Posterior cingulate gyrus (tissue), 11 donors: ENCODE measurements around the gene NEURL4.
"Not testable (repeated sequence)": the region's sequence is repeated elsewhere in the genome, so short reads cannot be mapped to it uniquely, and the experiment has no call there.

Source experiments
- DNase-seq, 10 donors: peaks; one replicate each; pipeline versions ENCODE4 v3.0.0 to v3.0.0-alpha.2; 2020 to 2021; ENCODE audit warnings: mixed read lengths in 3 of 10
- intact Hi-C: fragments of 100-400 bp; cut with DNase I; formaldehyde crosslinking; loops from one replicate; pipeline ENCODE4 v1.15.1; 2023

The NEURL4 gene

GRCh38 chr17:7328840-7329373, at the start of gene NEURL4:
NEURL4 (minus strand) TSS chr17:7329335; CDS start chr17:7329312, 23 bp downstream.
- intact Hi-C loops: loop anchor here (1.0 to 2.0 kb wide), 2 partner anchors 14 to 22 kb away; partner anchors contain the start of genes EIF5A and GPS2
- peak in 2 of 10 donors; percentile 15 to 24 for DNase-seq

DNA sequence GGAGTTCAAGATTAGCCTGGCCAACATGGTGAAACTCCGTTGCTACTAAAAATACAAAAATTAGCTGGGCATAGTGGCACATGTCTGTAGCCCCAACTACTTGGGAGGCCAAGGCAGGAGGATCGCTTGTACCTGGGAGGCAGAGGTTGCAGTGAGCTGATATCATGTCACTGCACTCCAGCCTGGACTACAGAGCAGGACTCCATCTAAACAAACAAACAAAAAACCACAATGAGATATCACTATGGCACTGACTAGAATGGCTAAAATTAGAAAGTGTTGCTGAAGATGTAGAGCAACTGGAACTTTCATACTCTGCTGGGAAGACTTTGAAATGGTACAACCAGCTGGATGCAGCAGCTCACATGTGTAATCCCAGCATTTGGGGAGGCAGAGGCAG, 45.2 kb upstream of the NEURL4 start:
- no peak for DNase-seq
- intact Hi-C loops: no loop called here

- intact Hi-C loops: no loop called here
- no peak for DNase-seq
Observed at GRCh38 chr17:7370853-7371252, 41.7 kb upstream of the NEURL4 start.

GRCh38 chr17:7369825-7370224, 40.7 kb upstream of the NEURL4 start:
- intact Hi-C loops: no loop called here
- DNase-seq: no peak

DNA sequence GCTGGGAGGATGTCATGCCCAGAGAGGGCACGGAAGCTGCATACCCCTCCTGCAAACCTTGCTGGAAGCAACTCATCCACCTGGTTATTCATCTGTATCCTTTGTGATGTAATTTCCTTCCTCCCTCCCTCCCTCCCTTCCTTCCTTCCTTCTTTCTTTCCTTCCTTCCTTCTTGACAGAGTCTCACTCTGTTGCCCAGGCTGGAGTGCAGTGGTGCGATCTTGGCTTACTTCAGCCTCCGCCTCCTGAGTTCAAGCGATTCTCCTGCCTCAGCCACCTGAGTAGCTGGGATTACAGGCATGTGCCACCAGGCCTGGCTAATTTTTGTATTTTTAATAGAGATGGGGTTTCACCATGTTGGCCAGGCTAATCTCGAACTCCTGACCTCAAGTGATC, 39.5 kb upstream of the NEURL4 start:
- intact Hi-C loops: not testable (repeated sequence)

GRCh38 chr17:7367918-7368598, 38.9 kb upstream of the NEURL4 start:
- intact Hi-C loops: no loop called here
- no peak for DNase-seq

More for the DNA sequence above, 39.5 kb upstream of the NEURL4 start:
- DNase-seq: not testable (repeated sequence)

DNA sequence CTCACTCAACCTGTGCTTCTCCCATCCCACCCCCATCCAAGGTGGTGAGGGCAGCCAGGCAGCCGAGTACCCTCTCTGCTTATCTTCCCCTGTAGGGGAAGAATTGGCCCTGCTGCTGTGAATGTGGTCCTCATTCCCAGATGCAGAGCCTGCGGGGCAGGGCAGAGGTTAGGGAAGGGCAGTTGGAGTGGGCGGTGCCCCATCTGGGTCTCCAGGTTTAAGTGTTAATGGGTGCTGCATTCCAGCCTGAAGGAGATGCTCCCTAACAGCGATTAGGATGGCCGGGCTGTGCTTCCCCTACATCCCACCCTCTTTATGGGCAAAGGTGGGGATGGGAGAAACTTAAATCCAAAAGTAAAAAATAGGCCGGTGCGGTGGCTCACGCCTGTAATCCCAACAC, 37.9 kb upstream of the NEURL4 start:
- intact Hi-C loops: no loop called here

DNA sequence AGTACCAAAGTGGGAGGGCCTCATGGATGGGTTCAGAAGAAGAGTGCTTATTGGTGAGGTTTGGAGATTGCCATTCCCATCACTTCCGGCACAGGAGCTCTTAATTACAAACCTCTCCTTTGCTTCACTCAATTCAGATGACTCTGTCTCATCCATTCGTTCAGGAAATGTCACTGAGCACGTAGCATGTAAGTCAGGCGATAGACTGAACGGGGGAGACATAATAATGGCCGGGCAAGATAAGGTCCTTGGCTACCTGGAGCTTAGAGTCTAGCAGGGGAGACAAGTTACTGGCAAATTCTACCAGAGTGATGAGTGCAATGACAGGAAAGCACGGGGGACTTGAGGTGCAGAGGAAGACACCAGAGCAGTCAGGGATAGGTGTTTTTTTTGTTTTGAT, 36.8 kb upstream of the NEURL4 start:
- DNase-seq, intact Hi-C loops: not testable (repeated sequence)

More for the DNA sequence above, 37.9 kb upstream of the NEURL4 start:
- DNase-seq: no peak

GRCh38 chr17:7363311-7363710, 34.2 kb upstream of the NEURL4 start:
- intact Hi-C loops: no loop called here
- DNase-seq: no peak

- intact Hi-C loops: no loop called here
- DNase-seq: no peak
Observed at GRCh38 chr17:7361906-7362305, 32.8 kb upstream of the NEURL4 start.

GRCh38 chr17:7357381-7357780, 28.2 kb upstream of the NEURL4 start:
- DNase-seq: no peak
- intact Hi-C loops: loop anchor here (5.0 to 10.0 kb wide), 2 partner anchors 80 to 127 kb away; partner anchors contain the start of genes FGF11, POLR2A, SLC35G6 and TMEM102

DNA sequence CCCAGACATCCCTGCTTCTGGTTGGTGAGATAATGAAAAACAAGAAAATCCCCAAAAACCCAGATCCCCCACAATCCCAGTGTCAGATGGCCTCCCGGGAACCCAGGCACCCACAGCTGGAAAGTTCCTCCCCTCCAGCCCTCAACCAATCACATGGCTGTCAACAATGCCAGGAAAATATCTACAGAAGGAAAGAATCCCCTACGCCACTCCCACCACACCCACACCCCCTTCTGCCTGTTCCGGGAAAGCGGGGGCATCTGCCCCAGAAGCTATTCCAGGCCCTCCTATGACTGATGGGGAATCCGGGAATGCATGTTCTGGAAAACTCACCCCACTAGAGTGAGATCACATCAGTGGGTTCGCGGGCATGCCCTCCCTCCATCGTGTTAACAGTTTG, 27.6 kb upstream of the NEURL4 start:
- intact Hi-C loops: loop anchor here (5.0 to 10.0 kb wide), 2 partner anchors 81 to 128 kb away; partner anchors contain the start of genes FGF11, POLR2A, SLC35G6 and TMEM102
- no peak for DNase-seq

- intact Hi-C loops: loop anchor here (5.0 to 10.0 kb wide), 2 partner anchors 81 to 129 kb away; partner anchors contain the start of genes FGF11, POLR2A, SLC35G6 and TMEM102
Observed at GRCh38 chr17:7356072-7356549, 27.0 kb upstream of the NEURL4 start.

DNA sequence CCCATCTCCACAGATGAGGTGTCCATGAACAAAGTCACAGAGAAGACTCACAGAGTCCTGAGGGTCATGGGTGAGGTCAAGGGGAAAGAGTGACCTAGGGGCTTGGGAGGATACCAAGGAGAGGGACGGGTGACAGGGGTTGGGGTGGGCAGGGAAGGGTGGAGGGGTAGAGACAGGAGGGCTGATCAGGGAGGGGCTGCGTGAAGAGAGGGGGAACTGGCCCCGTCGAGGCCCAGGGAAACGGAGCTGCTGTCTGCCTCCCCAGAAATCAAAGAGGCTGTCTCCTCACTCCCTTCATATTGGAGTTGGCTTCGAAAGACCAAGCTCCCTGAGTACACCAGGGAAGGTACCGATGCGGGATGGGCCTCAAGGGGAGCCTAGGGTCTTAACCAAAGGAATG, 26.4 kb upstream of the NEURL4 start:
- no peak for DNase-seq
- intact Hi-C loops: loop anchor here (5.0 to 10.0 kb wide), 2 partner anchors 82 to 129 kb away; partner anchors contain the start of genes FGF11, POLR2A, SLC35G6 and TMEM102

More at GRCh38 chr17:7356072-7356549, 27.0 kb upstream of the NEURL4 start:
- peak; percentile 47 to 96 (median 74) for DNase-seq

DNA sequence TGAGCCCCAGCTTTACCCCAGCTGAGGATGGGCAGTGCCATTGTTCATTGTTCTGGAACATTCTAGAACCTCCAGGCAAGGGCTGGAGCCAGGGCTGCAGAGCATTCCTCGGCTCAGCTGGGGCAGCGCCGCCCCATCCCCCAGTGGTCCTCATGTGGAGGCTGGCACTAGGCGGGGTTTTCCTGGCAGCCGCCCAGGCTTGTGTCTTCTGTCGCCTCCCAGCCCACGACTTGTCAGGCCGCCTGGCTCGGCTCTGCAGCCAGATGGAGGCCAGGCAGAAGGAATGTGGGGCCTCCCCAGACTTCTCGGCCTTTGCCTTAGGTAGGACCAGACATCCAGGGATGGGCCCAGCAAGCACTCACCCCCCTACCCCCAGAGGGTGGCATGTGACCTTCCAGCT, 25.9 kb upstream of the NEURL4 start, which contains the start of gene TMEM95:
Gene TMEM95, plus strand, starts transcription at position 104 of the 400 bp plus-strand sequence. Its CDS starts 49 bp downstream, at position 153.
- peak in 8 of 10 donors; percentile 48 to 96 (median 71) for DNase-seq
- intact Hi-C loops: loop anchor here (5.0 to 10.0 kb wide), 2 partner anchors 82 to 130 kb away; partner anchors contain the start of genes FGF11, POLR2A, SLC35G6 and TMEM102

DNA sequence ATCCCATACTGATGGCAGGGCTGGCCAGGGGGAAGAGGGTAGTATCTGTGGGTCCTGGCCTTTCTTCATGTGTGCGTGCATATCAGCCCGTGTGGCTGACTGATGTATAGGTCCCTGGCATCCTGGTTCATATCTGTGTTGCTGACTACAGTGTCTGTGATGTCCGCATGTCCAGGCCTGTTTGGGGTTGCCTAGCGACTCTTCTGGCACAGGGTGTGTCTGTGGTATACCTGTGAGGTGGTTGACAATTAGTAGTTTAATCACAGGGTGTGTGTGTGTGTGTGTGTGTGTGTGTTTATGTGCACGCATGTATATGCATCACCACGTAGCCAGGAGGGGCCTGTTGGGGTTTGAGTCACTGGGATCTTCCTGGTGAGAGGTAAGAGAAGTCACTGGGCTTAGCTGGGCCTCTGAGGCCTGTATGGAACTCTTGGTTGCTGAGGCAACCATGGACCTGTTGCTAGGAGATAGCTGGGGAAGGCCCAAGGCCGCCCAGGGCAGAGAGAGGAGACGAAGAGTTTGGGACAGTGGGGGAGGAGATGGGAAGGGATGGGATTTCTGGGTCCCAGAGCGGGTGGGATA, 25.2 kb upstream of the NEURL4 start:
- intact Hi-C loops: loop anchor here (5.0 to 10.0 kb wide), 3 partner anchors 33 to 208 kb away; partner anchors contain the start of genes POLR2A, SENP3 and SLC35G6
- DNase-seq: no peak

GRCh38 chr17:7352910-7353635, 23.9 kb upstream of the NEURL4 start:
- no peak for DNase-seq
- intact Hi-C loops: loop anchor here (5.0 to 10.0 kb wide), 3 partner anchors 34 to 209 kb away; partner anchors contain the start of genes POLR2A, SENP3 and SLC35G6

DNA sequence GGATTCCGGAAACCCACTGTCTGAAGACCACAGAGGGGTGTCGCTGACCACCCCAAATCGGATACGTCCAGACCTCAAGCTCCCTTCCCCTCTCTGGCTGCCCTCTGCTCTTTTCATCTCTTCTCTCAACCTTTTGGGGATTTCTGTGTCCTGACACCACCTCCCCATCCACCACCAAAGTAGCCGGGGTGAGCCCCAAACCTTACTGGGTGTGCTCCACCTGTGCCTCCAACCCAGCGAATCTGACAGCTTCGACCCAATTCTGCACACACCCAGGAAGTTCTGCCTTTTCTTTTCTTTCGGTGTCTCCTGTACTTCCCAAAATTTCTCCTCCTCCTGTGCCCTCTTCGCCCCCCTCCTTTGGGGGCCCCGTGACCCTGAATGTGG, 23.4 kb upstream of the NEURL4 start:
- intact Hi-C loops: loop anchor here (5.0 to 10.0 kb wide), 3 partner anchors 35 to 210 kb away; partner anchors contain the start of genes POLR2A, SENP3 and SLC35G6

GRCh38 chr17:7351665-7352502, 22.7 kb upstream of the NEURL4 start, which contains the start of gene KCTD11:
KCTD11 (plus strand) TSS chr17:7352162.
- intact Hi-C loops: loop anchor here (2.0 to 10.0 kb wide), 4 partner anchors 35 to 210 kb away; partner anchors contain the start of genes POLR2A, SENP3, SLC35G6 and TMEM256

More for the DNA sequence above, 23.4 kb upstream of the NEURL4 start:
- no peak for DNase-seq

More at GRCh38 chr17:7351665-7352502, 22.7 kb upstream of the NEURL4 start, which contains the start of gene KCTD11:
- peak; percentile 73 to 97 (median 80) for DNase-seq
